ENCODE results near the gene SCN4B.

The SCN4B gene

DNA sequence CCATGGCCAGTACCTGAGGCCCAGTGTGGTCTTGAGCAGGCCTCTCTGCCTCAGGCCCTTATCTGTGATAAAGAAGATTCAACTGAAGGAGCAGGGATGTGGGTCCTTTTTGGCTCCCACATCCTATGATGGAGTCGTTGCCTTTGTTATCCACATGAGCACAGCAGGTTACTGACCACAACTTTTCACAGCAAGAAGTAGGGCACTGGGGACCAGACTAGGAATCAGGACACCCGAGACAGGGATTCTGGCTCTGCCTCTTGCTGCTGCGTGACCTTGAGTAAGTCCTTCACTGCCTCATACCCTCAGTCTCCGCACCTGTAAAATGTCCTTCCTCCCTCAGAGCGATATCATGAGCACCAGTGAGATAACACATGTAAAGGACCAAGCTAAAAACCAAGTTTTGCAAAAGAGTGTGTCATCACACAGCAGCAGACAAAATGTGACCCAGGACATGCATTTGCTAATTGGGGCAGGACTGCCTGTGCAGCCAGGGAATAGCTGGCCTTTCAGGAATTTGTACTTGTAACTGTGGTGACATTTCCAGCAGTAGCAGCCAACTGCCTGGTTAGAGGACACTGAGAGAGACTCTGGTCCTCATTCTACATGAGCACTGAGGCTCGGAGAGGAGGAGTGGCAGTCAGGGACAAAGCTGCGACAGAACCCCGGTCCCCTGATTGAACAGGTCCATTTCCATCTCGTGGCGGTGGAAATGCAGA is 52.6 kb downstream of the SCN4B start:
- no peak for DNase-seq (ENCODE audit: low read depth in 2 of 2)

DNA sequence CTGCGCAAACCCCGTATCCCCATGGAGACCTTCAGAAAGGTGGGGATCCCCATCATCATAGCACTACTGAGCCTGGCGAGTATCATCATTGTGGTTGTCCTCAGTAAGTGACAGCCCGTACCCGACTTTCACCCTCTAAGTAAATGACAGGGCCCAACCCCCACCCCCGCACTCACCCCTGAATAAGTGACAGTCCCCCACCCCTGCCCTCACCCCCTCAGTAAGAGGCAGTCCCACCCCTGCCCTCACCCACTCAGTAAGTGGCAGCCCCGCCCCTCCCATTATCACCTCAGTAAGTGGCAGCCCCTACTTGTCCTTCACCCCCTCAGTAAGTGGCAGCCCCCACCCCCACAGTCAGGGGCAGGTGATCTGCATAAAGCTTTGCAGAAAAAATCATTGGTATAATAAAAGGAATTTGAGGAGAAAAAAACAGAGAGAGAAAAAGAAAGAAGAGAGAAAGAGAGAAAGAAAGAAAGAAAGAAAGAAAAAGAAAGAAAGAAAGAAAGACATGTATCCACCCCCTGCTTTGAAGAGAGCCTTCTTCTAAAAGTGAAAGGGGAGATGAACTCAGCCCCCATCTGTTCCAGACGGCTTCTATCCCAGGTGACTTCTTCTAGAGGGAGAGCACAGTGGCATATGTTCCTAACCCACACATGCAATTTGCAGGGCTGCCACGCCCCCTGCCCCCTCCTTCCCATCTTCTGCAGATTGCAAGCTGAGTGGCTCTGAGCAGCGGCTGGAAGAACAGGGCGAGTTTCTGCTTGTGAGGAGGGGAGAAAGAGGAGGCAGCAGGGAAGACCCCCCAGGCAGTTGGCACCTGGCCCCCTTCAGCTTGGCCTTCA is 53.4 kb downstream of the SCN4B start:
- no peak for DNase-seq (ENCODE audit: low read depth in 2 of 2)

DNA sequence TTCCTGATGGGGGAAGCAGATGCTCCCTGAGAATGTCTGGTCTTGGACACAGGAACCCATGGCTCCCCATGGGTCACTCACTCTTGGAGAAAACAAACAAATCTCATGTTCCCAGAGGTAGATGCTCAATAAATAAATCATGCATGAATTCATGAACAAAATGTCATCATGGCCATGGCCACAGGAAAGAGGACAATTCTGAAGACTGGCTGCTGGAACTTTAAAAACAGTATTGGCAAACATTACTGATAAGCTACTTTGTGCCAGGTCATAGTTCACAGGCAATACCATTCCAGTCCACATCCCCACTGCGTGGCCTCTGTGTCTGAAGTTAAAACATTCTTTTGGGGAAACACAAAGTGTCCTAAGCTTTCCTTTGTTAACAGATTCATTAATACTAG is 56.7 kb downstream of the SCN4B start:
- DNase-seq (ENCODE audit: low read depth in 2 of 2) = no peak

DNA sequence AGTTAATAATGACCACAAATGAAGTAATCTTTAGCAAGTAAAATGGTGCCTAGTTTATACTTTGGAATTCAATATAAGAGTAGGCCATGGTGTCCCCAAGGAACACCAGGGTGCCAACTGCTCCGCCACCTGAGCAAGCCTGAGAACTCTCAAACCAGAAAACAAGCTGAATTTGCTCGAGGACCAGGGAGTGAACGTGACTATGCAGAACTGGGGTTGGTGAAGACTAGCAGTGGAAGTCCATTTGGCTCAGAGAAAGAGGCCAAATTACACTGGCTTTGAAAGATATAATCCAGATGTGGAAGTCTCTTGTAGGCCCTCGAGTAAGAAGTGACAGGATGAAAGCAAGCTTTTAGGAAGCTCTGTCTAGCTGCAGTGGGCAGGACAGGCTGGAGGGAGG is 57.1 kb downstream of the SCN4B start:
- DNase-seq (ENCODE audit: low read depth in 2 of 2) = no peak

DNA sequence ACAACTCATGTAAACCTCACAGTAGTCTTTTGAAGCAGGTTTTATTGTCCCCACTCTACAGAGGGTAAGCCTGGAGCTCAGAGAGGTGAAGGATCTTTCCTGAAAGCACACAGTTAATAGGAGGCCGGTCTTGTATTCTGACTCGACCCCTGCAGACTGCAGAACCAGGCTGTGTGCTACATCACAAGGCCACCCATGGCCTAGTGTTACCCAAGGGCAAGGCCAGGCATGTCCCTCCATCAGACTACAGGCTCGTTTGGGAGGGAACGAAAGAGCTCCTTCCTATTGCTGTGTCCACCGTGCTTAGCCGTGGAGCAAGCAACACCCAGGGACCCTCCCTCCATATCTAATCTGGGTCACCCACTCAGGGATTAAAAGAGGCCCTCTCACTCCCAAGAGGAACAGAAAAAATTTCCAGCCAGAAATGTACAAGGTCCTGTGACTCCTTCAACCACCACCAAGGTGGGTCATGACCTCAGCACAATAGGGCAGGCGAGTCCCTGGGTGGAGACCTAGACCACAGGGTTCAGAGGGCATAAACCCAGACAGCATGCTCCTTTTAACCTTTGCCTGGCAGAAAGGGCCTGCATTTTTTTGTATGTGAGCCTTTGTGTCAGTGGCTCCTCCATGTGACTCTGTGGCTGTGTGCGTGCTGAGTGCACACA is 59.6 kb downstream of the SCN4B start:
- DNase-seq (ENCODE audit: low read depth in 2 of 2) = no peak

DNA sequence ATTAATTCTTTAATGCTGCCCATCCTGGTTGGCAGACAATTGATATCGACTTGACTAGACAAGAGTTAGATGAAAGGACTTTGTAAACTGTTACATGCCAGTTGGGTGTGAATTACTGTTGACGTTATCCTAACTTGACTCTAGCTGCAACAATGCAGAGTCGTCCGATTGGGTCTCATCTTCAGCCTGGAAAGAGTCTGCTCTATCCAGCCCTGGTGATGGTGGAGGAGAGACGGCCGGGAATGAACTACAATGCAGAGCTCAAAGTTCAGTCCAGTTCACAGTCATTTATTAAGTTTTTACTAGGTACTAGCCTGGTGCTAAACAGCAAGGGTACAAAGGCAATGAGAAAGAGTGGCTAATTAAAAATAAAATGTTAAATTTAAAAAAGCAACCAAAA is 60.9 kb downstream of the SCN4B start:
- DNase-seq (ENCODE audit: low read depth in 2 of 2) = no peak

DNA sequence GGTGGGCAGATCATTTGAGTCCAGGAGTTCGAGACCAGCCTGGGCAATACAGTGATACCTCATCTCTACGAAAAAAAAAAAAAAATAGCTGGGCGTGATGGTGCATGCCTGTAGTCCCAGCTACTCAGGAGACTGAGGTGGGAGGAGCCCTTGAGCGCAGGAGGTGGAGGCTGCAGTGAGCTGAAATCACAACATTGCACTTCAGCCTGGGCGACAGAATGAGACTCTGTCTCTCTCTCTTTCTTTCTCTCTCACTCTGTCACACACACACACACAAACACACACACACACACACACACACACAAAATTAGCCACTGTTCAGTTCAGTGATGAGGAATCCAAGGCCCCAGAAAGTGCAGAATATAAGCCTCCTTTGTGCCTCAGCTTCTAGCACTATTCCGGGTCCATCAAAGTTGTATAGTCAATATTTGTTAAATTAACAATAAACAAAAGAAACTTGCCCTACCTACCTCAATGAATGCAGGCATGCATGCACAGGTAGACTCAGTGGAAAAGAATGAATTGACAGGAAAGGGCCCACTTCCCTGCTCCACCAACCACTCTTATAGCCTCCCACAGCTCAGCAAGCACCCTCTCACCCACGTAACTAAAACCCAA is 62.0 kb downstream of the SCN4B start:
- no peak for DNase-seq (ENCODE audit: low read depth in 2 of 2)

- DNase-seq (ENCODE audit: low read depth in 2 of 2) = no peak
Measured at GRCh38 chr11:118088531-118088930, 64.1 kb downstream of the SCN4B start.

- DNase-seq (ENCODE audit: low read depth in 2 of 2) = no peak
Measured at GRCh38 chr11:118087931-118088330, 64.7 kb downstream of the SCN4B start.

DNA sequence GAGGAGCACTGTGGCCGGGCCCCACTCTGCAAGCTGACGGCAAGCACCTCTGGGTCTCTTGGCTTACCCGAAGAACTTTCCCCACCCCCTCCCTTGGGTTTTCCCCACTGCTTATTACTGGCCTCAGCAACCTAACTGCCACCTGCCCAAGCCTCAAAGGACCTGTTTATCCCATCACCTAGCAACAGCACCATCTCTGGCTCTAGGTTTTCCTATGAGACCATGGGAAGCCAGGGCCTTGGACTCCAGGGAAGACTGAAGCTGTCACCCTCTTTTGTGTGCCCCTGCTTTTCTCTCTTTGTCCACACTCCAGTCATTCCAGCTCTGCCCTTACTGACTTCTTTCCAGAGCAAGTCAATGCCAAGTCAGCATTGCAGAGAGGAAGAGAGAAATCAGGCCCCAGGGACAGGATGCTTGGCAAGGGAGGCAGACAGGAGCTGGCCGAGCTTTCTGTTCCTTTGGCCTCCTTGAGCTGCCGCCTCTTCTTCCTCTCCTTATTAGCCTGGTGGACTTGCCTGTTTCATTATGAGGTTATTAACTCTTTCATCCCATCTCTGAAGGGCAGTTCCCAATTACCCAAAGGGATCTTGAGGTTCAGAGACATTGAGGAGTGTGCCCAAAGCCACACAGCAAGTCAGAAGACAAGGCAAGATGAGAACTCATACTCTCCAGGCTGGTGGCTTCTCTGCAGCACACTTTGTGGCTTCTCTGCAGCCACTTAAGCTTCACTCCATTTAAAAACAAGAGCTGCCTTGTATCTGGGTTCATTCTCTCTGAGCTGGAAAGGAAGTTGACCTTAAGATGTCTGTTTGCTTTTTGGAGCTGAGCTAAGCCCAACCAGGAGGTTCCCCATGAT is 65.5 kb downstream of the SCN4B start, which contains the start of gene SMIM35:
Gene SMIM35, minus strand, starts transcription at position 51 of the 856 bp plus-strand sequence. CDS start 206 bp downstream, outside the sequence.
- no peak for DNase-seq (ENCODE audit: low read depth in 2 of 2)

GRCh38 chr11:118084656-118085055 is 68.0 kb downstream of the SCN4B start:
- DNase-seq (ENCODE audit: low read depth in 2 of 2) = no peak

GRCh38 chr11:118084247-118084646 is 68.4 kb downstream of the SCN4B start:
- no peak for DNase-seq (ENCODE audit: low read depth in 2 of 2)

Measured in stimulated activated CD8-positive, alpha-beta memory T cell treated with anti-CD3 and anti-CD28 coated beads, Interleukin-2, amount 100 ng/mL, for 48 hours (primary cell).